Keratinocyte (primary cell): Measurements from ENCODE around the gene ASL. TPM values are rescaled to one million over a fixed set of nuclear protein-coding genes. Genes with fewer than 3 reads are reported as not detected.
"Not testable (repeated sequence)": the region's sequence is repeated elsewhere in the genome, so short reads cannot be mapped to it uniquely, and the experiment has no call there.

Experiments used
- DNase-seq: peaks from one replicate; pipeline ENCODE4 v3.0.0-alpha.2; 2011; ENCODE audit warnings: low read depth, missing footprints, low spot score
- FAIRE-seq: peaks from 2 replicates; lab custom pipeline; 2011; peaks lifted over from hg19 to GRCh38; lab: Jason Lieb, UNC
- H2AFZ ChIP-seq: 2 replicates; pipeline ENCODE4 v1.6.0; 2012; ENCODE audit warnings: low read length, control low read depth, inconsistent platforms; ENCODE audit not compliant: control insufficient read depth
- H3K27ac ChIP-seq: 2 replicates; pipeline ENCODE4 v1.5.1; 2011; ENCODE audit warnings: low read length; ENCODE audit not compliant: control insufficient read depth, insufficient read depth
- H3K27me3 ChIP-seq: 3 replicates; pipeline ENCODE4 v1.6.0; 2011; ENCODE audit warnings: low read length; ENCODE audit not compliant: control insufficient read depth, insufficient read depth; ENCODE audit errors: extremely low read depth
- H3K36me3 ChIP-seq, 2 experiments: 2 replicates in 1 of 2; 3 replicates in 1 of 2; pipeline ENCODE4 v1.5.1; 2011; ENCODE audit warnings: low read length in 2 of 2, mild to moderate bottlenecking in 1 of 2; ENCODE audit not compliant: control insufficient read depth in 2 of 2, insufficient read depth in 2 of 2; ENCODE audit errors: extremely low read depth in 1 of 2
- H3K4me1 ChIP-seq: 3 replicates; pipeline ENCODE4 v1.5.1; 2011; ENCODE audit warnings: low read length; ENCODE audit not compliant: control insufficient read depth, insufficient read depth; ENCODE audit errors: extremely low read depth
- H3K4me2 ChIP-seq: 3 replicates; pipeline ENCODE4 v1.6.0; 2011; ENCODE audit warnings: low read depth, low read length; ENCODE audit not compliant: control insufficient read depth, insufficient read depth; ENCODE audit errors: extremely low read depth
- H3K4me3 ChIP-seq, 3 experiments: fragments of 200-600 bp in 1 of 3; sonication (generic) in 1 of 3; 2 replicates in 2 of 3; 3 replicates in 1 of 3; pipeline ENCODE4 v1.5.1; 2011 to 2016; ENCODE audit warnings: low read length in 3 of 3, mild to moderate bottlenecking in 3 of 3, control low read depth in 2 of 3, inconsistent platforms in 1 of 3, low read depth in 1 of 3, mixed read lengths in 1 of 3, mixed run types in 1 of 3, moderate library complexity in 1 of 3; ENCODE audit not compliant: control insufficient read depth in 2 of 3, insufficient read depth in 2 of 3; ENCODE audit errors: extremely low read depth in 1 of 3
- H3K79me2 ChIP-seq: 2 replicates; pipeline ENCODE4 v1.6.0; 2012; ENCODE audit warnings: low read length; ENCODE audit not compliant: control insufficient read depth, insufficient read depth
- H3K9ac ChIP-seq: 3 replicates; pipeline ENCODE4 v1.6.0; 2011; ENCODE audit warnings: low read length; ENCODE audit not compliant: control insufficient read depth, insufficient read depth; ENCODE audit errors: extremely low read depth
- H3K9me1 ChIP-seq: 3 replicates; pipeline ENCODE4 v1.6.0; 2011; ENCODE audit warnings: low read length; ENCODE audit not compliant: control insufficient read depth, insufficient read depth; ENCODE audit errors: extremely low read depth
- H3K9me3 ChIP-seq: 2 replicates; pipeline ENCODE4 v1.5.1; 2012; ENCODE audit warnings: low read depth, low read length; ENCODE audit not compliant: control insufficient read depth
- H4K20me1 ChIP-seq: 3 replicates; pipeline ENCODE4 v1.6.0; 2011; ENCODE audit warnings: low read length; ENCODE audit not compliant: control insufficient read depth, insufficient read depth; ENCODE audit errors: extremely low read depth
- CTCF ChIP-seq, 3 experiments: IDR thresholded peaks in 1 of 3; conservative IDR thresholded peaks in 1 of 3; optimal IDR thresholded peaks in 1 of 3; 2 replicates in 2 of 3; 3 replicates in 1 of 3; pipeline versions ENCODE3 to v1.5.1; 2011; ENCODE audit warnings: low read length in 3 of 3, mild to moderate bottlenecking in 3 of 3, moderate library complexity in 2 of 3, control low read depth in 1 of 3, inconsistent platforms in 1 of 3; ENCODE audit not compliant: insufficient read depth in 2 of 3; ENCODE audit errors: extremely low read depth in 1 of 3
- EZH2 ChIP-seq: IDR thresholded peaks from one replicate; pipeline ENCODE4 v1.6.1; 2012; ENCODE audit warnings: inconsistent platforms, mild to moderate bottlenecking, low read length, moderate library complexity
- dilution Hi-C: fragments of 300-500 bp; cut with MboI; formaldehyde crosslinking; loops from one replicate; pipeline ENCODE4 v1.7.0; 2020; ENCODE audit warnings: low sequenced_read_pairs; ENCODE audit not compliant: extremely low pct_ligation_motif_present
- polyA plus RNA-seq, 5 experiments: library from polyadenylated mRNA; depleted of rRNA in 3 of 5; stranded (reverse) in 3 of 5; stranded (forward) in 1 of 5; unstranded in 1 of 5; fragments of >200 nt; gene quantifications; 1 replicate in 1 of 5; 2 replicates in 3 of 5; 3 replicates in 1 of 5; pipeline versions ENCODE4 v1.2.1 to v1.2.3, GENCODE V29; 2011 to 2012; ENCODE audit warnings: missing spikeins in 2 of 5, low read depth in 1 of 5, low replicate concordance in 1 of 5

Gene ASL
- polyA plus RNA-seq, 1 donor (not counting 4 experiments of a cell fraction or from before 2014, with no cell fraction given): 24.4 TPM

GRCh38 chr7:66123175-66123528, 47.5 kb downstream of the ASL start:
- peaks cover 6% of the 10 kb centered on the region for H4K20me1 ChIP-seq
- no peak overlapping the region for H3K4me3 ChIP-seq
- H3K27me3 ChIP-seq: no peaks in the 10 kb centered on the region
- TF ChIP-seq CTCF (optimal IDR thresholded peaks at IDR 0.05 in 1 of 3, IDR thresholded peaks at IDR 0.05 in 1 of 3, conservative IDR thresholded peaks at IDR 0.05 in 1 of 3; ENCODE audit: extremely low read depth in 1 of 3, insufficient read depth in 2 of 3, low read length in 3 of 3) (no peak), EZH2 (no peak)
- no peaks in the 10 kb centered on the region for H3K9me1 ChIP-seq
- no peak overlapping the region for H3K27ac ChIP-seq
- peaks cover 8% of the 10 kb centered on the region for H3K4me1 ChIP-seq
- no peak overlapping the region for H3K4me2 ChIP-seq
- H3K9me3 ChIP-seq: no peaks in the 10 kb centered on the region
- DNase-seq: no peak
- no peak overlapping the region for H3K9ac ChIP-seq
- dilution Hi-C loops: no loop called here
- no peak for FAIRE-seq
- H2AFZ ChIP-seq: no peak overlapping the region
- H3K79me2 ChIP-seq: peaks cover 89% of the 10 kb centered on the region
- H3K36me3 ChIP-seq: peaks cover 0 to 8% of the 10 kb centered on the region in 2 experiments

- H2AFZ ChIP-seq, H3K27ac ChIP-seq, H4K20me1 ChIP-seq, H3K4me1 ChIP-seq, H3K9ac ChIP-seq, H3K9me1 ChIP-seq, H3K4me2 ChIP-seq, DNase-seq, dilution Hi-C loops, FAIRE-seq, H3K9me3 ChIP-seq, H3K36me3 ChIP-seq, H3K4me3 ChIP-seq, H3K27me3 ChIP-seq: not testable (repeated sequence)
- peaks cover 84% of the 10 kb centered on the region for H3K79me2 ChIP-seq
Measured at GRCh38 chr7:66124569-66124861, 48.9 kb downstream of the ASL start.

DNA sequence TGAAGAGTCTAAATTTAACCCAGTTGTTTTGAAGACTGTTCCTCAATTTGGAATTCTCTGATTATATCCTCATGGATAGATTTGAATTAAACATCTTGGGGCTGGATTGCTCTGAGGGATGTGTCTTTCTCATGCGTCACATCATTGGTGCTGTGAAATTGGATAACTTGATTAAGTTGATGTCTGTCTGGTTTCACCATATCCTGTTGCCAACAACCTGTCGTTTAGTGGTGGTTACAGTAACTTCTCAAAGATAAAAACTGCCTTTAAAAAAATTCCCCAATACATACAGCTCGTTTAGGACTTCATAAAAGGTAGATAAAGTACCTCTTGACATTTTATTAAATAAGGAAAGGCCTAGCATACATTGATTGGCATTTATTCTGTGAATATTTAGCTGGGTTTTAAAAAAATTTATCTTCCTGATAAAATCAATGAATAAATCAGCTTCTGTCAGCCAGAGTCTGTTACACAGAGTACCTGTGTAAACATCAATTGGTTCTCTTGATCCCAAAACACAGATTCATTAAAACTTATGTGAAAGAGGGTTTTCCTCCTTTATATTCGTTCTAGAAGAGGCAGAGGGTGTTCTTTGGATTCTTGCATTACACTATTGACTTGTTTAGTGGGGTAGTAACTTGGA, 49.6 kb downstream of the ASL start:
- DNase-seq (no peak), FAIRE-seq (no peak)
- Histone ChIP-seq H3K27ac (no peak overlapping the region), H3K79me2 (peaks cover 78% of the 10 kb centered on the region), H3K4me1 (no peaks in the 10 kb centered on the region), H3K4me3 (no peak overlapping the region), H3K27me3 (no peaks in the 10 kb centered on the region), H3K4me2 (no peak overlapping the region), H3K9me1 (no peaks in the 10 kb centered on the region), H3K9me3 (no peaks in the 10 kb centered on the region), H4K20me1 (peaks cover 2% of the 10 kb centered on the region), H3K36me3 (peaks cover 0 to 6% of the 10 kb centered on the region in 2 experiments), H2AFZ (no peak overlapping the region), H3K9ac (no peak overlapping the region)
- TF ChIP-seq EZH2: no peak
- TF ChIP-seq CTCF (optimal IDR thresholded peaks at IDR 0.05 in 1 of 3, IDR thresholded peaks at IDR 0.05 in 1 of 3, conservative IDR thresholded peaks at IDR 0.05 in 1 of 3; ENCODE audit: extremely low read depth in 1 of 3, insufficient read depth in 2 of 3, low read length in 3 of 3): no peak
- dilution Hi-C loops: no loop called here

DNA sequence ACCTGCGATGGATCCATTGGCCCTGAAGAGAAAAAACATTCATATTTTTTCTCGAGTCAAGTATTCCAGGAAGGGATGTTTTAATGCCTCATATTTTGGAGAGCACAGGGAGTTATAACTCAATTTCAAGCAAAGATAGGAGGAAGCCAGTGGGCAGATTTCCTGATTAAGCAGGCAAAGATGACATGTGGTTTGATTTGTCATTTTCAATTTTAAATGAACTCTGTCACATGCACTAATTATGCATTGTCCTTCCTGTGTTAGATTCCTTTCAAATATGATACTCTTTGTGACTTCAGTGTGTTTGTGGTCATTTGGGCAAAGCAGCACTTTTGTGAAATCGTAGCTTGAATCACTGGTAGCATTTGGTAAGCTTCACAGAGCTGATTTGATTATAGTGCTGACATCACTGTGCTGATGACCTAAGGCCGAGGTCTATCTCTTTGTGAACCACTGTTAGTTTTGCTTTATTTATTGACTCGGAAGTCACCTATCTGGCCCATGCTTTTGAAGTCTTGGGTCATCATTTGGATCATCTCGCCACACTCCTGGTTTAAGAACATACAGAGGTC, 50.2 kb downstream of the ASL start:
- H3K79me2 ChIP-seq: peaks cover 74% of the 10 kb centered on the region
- H3K9me1 ChIP-seq, H3K27ac ChIP-seq, FAIRE-seq, H3K4me1 ChIP-seq, H3K27me3 ChIP-seq, H3K4me2 ChIP-seq, H4K20me1 ChIP-seq, H2AFZ ChIP-seq, H3K9ac ChIP-seq, DNase-seq, dilution Hi-C loops, H3K36me3 ChIP-seq, H3K9me3 ChIP-seq, H3K4me3 ChIP-seq: not testable (repeated sequence)
